H54 (cell line): ENCODE results near the gene RAP1GAP.

Source experiments
- DNase-seq: peaks from one replicate; pipeline ENCODE4 v3.0.0; 2011; ENCODE audit warnings: low spot score, mixed read lengths; ENCODE audit not compliant: insufficient read length
- FAIRE-seq: peaks from 3 replicates; lab custom pipeline; 2011; peaks lifted over from hg19 to GRCh38; lab: Jason Lieb, UNC
- POLR2A ChIP-seq: IDR thresholded peaks from 2 replicates; pipeline ENCODE4 v1.6.1; 2011; ENCODE audit warnings: low read depth, mild to moderate bottlenecking, low read length

RAP1GAP gene

GRCh38 chr1:21592086-21592865 lies 76.9 kb downstream of the RAP1GAP start:
- DNase-seq = no peak
- FAIRE-seq = no peak
- TF ChIP-seq POLR2A = no peak

DNA sequence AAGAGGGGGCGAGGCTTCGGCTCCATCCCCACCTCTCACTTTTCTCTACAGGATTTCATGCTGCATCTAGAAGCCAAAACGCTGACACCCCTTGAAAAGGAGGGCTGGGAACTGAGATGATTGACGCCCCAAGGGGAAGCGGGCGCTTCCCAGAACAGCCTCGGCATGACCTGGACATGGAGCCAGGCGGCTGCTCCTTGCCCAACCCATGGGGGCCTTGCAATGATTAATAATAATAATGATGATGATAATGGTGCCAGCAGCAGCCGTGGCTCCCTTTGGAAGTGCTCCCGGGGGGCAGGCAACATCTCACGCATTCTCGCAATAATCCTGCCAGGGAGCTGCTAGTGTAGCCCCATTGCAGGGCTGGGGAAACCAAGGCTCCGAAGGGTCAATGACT lies 78.2 kb downstream of the RAP1GAP start:
- no peak for TF ChIP-seq POLR2A
- DNase-seq (no peak), FAIRE-seq (no peak)

DNA sequence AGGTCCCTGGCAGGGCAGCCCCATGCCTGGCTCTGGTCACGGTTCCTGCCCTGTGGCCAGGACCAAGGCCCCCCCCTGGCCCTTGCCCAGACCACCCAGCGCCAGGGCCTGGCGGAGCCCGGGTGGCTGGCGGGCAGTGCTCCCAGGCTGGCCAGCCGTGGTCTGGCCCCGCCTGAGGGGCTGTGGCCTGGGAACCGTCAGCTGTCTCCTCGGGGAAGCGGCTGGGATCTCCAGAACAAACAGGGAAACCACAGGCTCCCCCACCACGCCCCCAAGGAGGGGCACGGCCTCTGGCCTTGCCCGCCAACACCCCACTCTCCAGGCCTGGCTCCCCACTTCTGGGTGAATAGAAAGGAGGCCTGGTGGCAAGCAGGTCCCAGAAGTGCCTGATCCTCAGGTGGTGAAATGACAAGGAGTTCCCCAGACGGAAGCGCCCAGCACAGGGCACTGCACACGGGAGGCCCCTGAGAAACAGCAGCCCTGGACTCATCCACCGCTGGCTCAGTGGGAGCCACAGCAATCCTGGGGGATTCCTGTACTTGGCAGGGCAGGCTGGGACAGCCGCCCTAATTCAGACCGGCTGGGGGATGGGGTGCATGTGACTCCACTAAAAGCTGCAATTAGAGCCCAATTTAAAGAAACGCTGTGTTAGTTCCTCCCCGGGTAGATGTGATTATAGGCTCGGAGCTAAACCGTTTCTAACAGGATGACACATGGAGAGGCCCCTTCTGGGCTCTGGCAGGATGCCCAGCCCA lies 78.9 kb downstream of the RAP1GAP start:
- no peak for TF ChIP-seq POLR2A
- DNase-seq (no peak), FAIRE-seq (no peak)

GRCh38 chr1:21589618-21590017 lies 79.5 kb downstream of the RAP1GAP start:
- DNase-seq = no peak
- FAIRE-seq = no peak
- no peak for TF ChIP-seq POLR2A

GRCh38 chr1:21587602-21587953 lies 81.6 kb downstream of the RAP1GAP start:
- no peak for DNase-seq
- no peak for FAIRE-seq
- no peak for TF ChIP-seq POLR2A

DNA sequence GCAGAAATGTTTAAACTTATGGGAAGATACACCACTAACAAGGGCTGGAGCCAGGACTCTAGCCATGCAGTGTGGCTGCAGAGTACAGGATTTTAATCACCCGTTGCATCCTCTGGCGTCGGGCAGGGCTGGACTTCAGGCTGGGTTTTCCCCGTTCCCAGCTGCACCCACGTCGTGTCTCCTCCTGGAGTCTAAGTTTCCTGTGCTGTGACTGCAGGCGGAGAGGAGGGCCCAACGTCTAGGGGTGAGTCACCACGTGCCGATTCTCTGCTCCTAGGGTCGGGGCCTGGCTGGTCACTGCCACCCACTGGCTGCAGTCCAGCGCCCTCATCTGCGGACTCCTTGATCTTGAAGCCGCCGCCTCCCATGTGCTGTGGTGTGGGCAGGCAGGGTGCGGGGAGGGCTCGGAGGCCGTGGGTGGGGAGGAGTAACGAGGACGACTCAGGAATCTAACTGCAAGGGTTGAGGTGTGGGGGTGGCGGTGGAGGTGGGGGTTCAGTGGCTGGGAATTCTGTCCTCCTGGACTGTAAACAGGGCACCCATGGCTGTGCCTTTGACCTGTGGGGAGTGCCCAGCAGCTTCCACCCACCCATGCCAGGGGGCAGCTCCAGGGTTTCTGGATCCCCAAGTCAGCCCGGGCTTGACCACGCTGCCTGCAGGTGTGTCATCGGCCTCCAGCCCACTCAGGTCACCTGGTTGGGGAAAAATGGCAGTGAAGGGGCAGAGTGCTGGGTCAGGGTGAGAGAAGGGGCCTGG lies 82.1 kb downstream of the RAP1GAP start:
- no peak for TF ChIP-seq POLR2A
- FAIRE-seq (peak; percentile 91), DNase-seq (peak; percentile 97)

DNA sequence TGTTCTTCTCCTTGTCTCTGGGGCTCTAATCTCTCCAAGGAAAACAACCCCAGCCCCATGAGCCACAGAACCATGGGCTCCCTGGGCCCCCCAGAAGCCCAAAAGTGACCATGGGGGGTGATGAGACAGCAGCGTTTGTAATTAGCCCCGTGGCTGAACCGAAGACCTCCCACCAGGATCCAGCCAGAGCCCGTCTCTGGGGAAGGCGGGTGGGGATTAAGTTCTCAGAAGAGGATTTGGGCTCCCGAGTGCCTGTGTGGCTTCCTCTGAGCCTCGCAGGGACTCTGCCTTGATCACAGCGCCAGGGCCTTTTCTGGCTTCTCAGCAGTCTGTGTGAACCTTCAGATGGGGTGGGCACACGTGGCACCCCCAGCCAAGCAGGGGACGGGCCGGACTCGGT lies 82.9 kb downstream of the RAP1GAP start:
- FAIRE-seq = no peak
- DNase-seq = no peak
- no peak for TF ChIP-seq POLR2A

DNA sequence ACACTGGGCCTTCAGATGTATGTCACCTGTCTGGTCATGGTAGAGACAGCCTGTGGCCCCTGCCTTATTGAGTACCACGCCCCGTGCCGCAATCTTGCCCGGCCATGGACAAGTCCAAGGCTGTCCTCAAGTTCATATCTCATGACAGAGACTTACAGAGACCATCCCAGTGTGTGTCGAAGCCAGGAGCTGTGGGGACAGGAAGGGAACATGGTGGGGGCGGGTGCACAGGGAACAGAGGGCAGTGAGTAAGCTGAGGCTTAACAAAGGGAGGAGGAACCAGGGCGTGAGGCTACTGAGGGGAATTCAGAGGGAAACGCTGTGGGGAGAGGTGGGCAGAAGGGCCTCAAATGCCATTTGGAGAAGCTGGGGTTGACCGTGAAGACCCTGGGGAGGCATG lies 84.1 kb downstream of the RAP1GAP start:
- FAIRE-seq (no peak), DNase-seq (no peak)
- no peak for TF ChIP-seq POLR2A

DNA sequence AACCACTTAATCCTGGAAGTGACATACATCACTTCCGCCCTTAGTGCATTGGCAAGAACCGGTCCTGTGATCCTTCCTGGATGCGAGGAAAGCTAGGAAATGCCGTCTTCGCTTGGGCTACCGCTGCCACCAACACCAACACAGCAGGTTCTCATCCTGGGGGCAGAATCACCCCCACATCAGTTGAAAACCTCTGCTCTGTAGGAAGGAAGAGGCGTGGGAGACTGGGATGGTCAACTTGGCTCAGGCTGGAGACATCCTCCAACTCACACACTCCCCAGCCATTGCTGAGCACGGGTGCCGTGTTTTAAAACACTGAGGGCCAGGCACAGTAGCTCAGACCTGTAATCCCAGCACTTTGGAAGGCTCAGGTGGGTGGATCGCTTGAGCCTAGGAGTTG lies 85.1 kb downstream of the RAP1GAP start:
- FAIRE-seq (no peak), DNase-seq (no peak)
- no peak for TF ChIP-seq POLR2A

DNA sequence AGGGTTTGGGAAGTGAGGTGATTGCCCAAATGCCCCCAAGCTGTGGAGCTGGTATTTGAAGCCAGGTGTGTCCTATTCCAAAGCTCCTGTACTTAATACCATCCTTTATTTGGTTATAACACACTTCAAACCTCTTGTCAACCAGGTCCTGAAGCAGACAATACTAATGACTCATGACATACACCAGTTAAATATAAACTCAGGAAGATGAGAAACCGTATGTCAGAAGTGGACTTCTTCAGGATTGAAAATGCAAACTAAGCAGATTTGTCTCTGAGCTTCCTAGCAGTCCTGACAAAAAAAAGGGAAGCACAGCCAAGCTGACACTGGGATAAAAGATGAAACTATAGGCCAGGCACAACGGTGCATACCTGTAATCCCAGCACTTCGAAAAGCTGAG lies 89.4 kb downstream of the RAP1GAP start:
- no peak for TF ChIP-seq POLR2A
- DNase-seq = no peak
- FAIRE-seq = no peak

DNA sequence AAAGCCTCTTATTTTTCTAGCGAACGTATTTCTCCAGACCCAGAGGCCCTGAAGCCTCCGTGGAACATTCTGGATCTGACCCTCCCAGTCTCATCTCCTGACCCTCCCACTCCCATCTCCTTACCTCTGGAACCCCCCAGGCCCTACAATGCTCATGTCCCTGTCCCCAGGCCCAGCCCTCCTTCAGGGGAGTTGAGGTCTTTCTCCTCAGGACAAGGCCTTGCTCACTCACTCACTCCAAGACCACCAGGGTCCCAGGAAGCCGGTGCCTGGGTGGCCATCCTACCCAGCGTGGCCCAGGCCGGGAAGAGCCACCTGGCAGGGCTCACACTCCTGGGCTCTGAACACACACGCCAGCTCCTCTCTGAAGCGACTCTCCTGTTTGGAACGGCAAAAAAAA lies 91.2 kb downstream of the RAP1GAP start:
- no peak for TF ChIP-seq POLR2A
- FAIRE-seq = no peak
- no peak for DNase-seq

- TF ChIP-seq POLR2A = no peak
- no peak for DNase-seq
- FAIRE-seq = no peak
Observed at GRCh38 chr1:21577324-21577723, 91.8 kb downstream of the RAP1GAP start.

- no peak for FAIRE-seq
- no peak for DNase-seq
- TF ChIP-seq POLR2A = no peak
Observed at GRCh38 chr1:21576798-21577187, 92.4 kb downstream of the RAP1GAP start.
